ENCODE data around the gene CSHL1. TPM values are rescaled to one million over a fixed set of nuclear protein-coding genes. Genes with fewer than 3 reads are reported as not detected.
A peak's percentile ranks its signal among the peaks of the same experiment; 100 is the strongest.
"Not testable (repeated sequence)": the region's sequence is repeated elsewhere in the genome, so short reads cannot be mapped to it uniquely, and the experiment has no call there.

The CSHL1 gene
- total RNA-seq, 1 experiment from 2014 or later, result not detected

- DNase-seq (ENCODE audit: low read depth, low spot score); in situ Hi-C loops (cut with HindIII; ENCODE audit: low pct_unique_long_range_greater_than_20kb, low sequenced_read_pairs): not testable (repeated sequence)
Observed at GRCh38 chr17:63904796-63905195, 6.3 kb downstream of the CSHL1 start.

- in situ Hi-C loops (cut with HindIII; ENCODE audit: low pct_unique_long_range_greater_than_20kb, low sequenced_read_pairs); DNase-seq (ENCODE audit: low read depth, low spot score): not testable (repeated sequence)
Observed at GRCh38 chr17:63903787-63904201, 7.3 kb downstream of the CSHL1 start.

- in situ Hi-C loops (cut with HindIII; ENCODE audit: low pct_unique_long_range_greater_than_20kb, low sequenced_read_pairs), result not testable (repeated sequence)
Observed at GRCh38 chr17:63901971-63902370, 9.1 kb downstream of the CSHL1 start.

GRCh38 chr17:63898899-63899798 is 11.9 kb downstream of the CSHL1 start:
- in situ Hi-C loops (cut with HindIII; ENCODE audit: low pct_unique_long_range_greater_than_20kb, low sequenced_read_pairs); DNase-seq (ENCODE audit: low read depth, low spot score): not testable (repeated sequence)

More at GRCh38 chr17:63901971-63902370, 9.1 kb downstream of the CSHL1 start:
- not testable (repeated sequence) for DNase-seq (ENCODE audit: low read depth, low spot score)

- DNase-seq (ENCODE audit: low read depth, low spot score); in situ Hi-C loops (cut with HindIII; ENCODE audit: low pct_unique_long_range_greater_than_20kb, low sequenced_read_pairs): not testable (repeated sequence)
Observed at GRCh38 chr17:63896524-63897354, 14.3 kb downstream of the CSHL1 start, which contains the start of gene CSH1. TSS of gene CSH1 (minus strand) at chr17:63896574. CDS start at chr17:63896511, 63 bp downstream.

GRCh38 chr17:63894821-63895220 is 16.2 kb downstream of the CSHL1 start:
- in situ Hi-C loops (cut with HindIII; ENCODE audit: low pct_unique_long_range_greater_than_20kb, low sequenced_read_pairs); DNase-seq (ENCODE audit: low read depth, low spot score): not testable (repeated sequence)

- in situ Hi-C loops (cut with HindIII; ENCODE audit: low pct_unique_long_range_greater_than_20kb, low sequenced_read_pairs); DNase-seq (ENCODE audit: low read depth, low spot score): not testable (repeated sequence)
Observed at GRCh38 chr17:63894021-63894420, 17.0 kb downstream of the CSHL1 start.

- in situ Hi-C loops (cut with HindIII; ENCODE audit: low pct_unique_long_range_greater_than_20kb, low sequenced_read_pairs), result not testable (repeated sequence)
- DNase-seq (ENCODE audit: low read depth, low spot score), result peak; percentile 36
Observed at GRCh38 chr17:63892316-63893037, 18.6 kb downstream of the CSHL1 start.

GRCh38 chr17:63889026-63889848 is 21.8 kb downstream of the CSHL1 start:
- in situ Hi-C loops (cut with HindIII; ENCODE audit: low pct_unique_long_range_greater_than_20kb, low sequenced_read_pairs), result not testable (repeated sequence)

GRCh38 chr17:63885119-63885518 is 25.9 kb downstream of the CSHL1 start:
- in situ Hi-C loops (cut with HindIII; ENCODE audit: low pct_unique_long_range_greater_than_20kb, low sequenced_read_pairs); DNase-seq (ENCODE audit: low read depth, low spot score): not testable (repeated sequence)

More at GRCh38 chr17:63889026-63889848, 21.8 kb downstream of the CSHL1 start:
- peak; percentile 69 for DNase-seq (ENCODE audit: low read depth, low spot score)

- peak; percentile 21 for DNase-seq (ENCODE audit: low read depth, low spot score)
- in situ Hi-C loops (cut with HindIII; ENCODE audit: low pct_unique_long_range_greater_than_20kb, low sequenced_read_pairs), result not testable (repeated sequence)
Observed at GRCh38 chr17:63882626-63883126, 28.4 kb downstream of the CSHL1 start.

GRCh38 chr17:63881935-63882601 is 29.0 kb downstream of the CSHL1 start, which contains the start of gene GH2:
TSS of gene GH2 (minus strand) at chr17:63881944. CDS start at chr17:63881801, 143 bp downstream.
- DNase-seq (ENCODE audit: low read depth, low spot score), result peak; percentile 80
- in situ Hi-C loops (cut with HindIII; ENCODE audit: low pct_unique_long_range_greater_than_20kb, low sequenced_read_pairs), result no loop called here

GRCh38 chr17:63881337-63881736 is 29.7 kb downstream of the CSHL1 start:
- DNase-seq (ENCODE audit: low read depth, low spot score), result peak; percentile 37
- in situ Hi-C loops (cut with HindIII; ENCODE audit: low pct_unique_long_range_greater_than_20kb, low sequenced_read_pairs), result not testable (repeated sequence)

GRCh38 chr17:63880706-63881105 is 30.4 kb downstream of the CSHL1 start:
- no peak for DNase-seq (ENCODE audit: low read depth, low spot score)
- in situ Hi-C loops (cut with HindIII; ENCODE audit: low pct_unique_long_range_greater_than_20kb, low sequenced_read_pairs), result no loop called here

- in situ Hi-C loops (cut with HindIII; ENCODE audit: low pct_unique_long_range_greater_than_20kb, low sequenced_read_pairs); DNase-seq (ENCODE audit: low read depth, low spot score): not testable (repeated sequence)
Observed at GRCh38 chr17:63878413-63878812, 32.6 kb downstream of the CSHL1 start.

- in situ Hi-C loops (cut with HindIII; ENCODE audit: low pct_unique_long_range_greater_than_20kb, low sequenced_read_pairs); DNase-seq (ENCODE audit: low read depth, low spot score): not testable (repeated sequence)
Observed at GRCh38 chr17:63874693-63875092, 36.4 kb downstream of the CSHL1 start.

Measured in SK-MEL-5 (cell line).